Measurements from ENCODE around the gene PSMD1.

The PSMD1 gene

GRCh38 chr2:231212329-231212845 is 155.7 kb downstream of the PSMD1 start:
- no peaks in the 10 kb centered on the region for H3K36me3 ChIP-seq
- H3K27me3 ChIP-seq = no peaks in the 10 kb centered on the region
- H3K4me3 ChIP-seq (ENCODE audit: low read depth in 1 of 2, low read length in 1 of 2) = no peak overlapping the region
- no peak for TF ChIP-seq CTCF (IDR thresholded peaks at IDR 0.05)
- no peaks in the 10 kb centered on the region for H3K4me1 ChIP-seq (ENCODE audit: control insufficient read depth in 1 of 2, insufficient read depth in 1 of 2, low read depth in 1 of 2, low read length in 1 of 2)
- no peaks in the 10 kb centered on the region for H3K9me3 ChIP-seq
- no peak overlapping the region for H3K27ac ChIP-seq

GRCh38 chr2:231213931-231214642 is 157.4 kb downstream of the PSMD1 start:
- H3K9me3 ChIP-seq = no peaks in the 10 kb centered on the region
- no peaks in the 10 kb centered on the region for H3K4me1 ChIP-seq (ENCODE audit: control insufficient read depth in 1 of 2, insufficient read depth in 1 of 2, low read depth in 1 of 2, low read length in 1 of 2)
- no peak for TF ChIP-seq CTCF (IDR thresholded peaks at IDR 0.05)
- no peaks in the 10 kb centered on the region for H3K36me3 ChIP-seq
- H3K4me3 ChIP-seq (ENCODE audit: low read depth in 1 of 2, low read length in 1 of 2) = no peak overlapping the region
- H3K27me3 ChIP-seq = no peaks in the 10 kb centered on the region
- no peak overlapping the region for H3K27ac ChIP-seq

DNA sequence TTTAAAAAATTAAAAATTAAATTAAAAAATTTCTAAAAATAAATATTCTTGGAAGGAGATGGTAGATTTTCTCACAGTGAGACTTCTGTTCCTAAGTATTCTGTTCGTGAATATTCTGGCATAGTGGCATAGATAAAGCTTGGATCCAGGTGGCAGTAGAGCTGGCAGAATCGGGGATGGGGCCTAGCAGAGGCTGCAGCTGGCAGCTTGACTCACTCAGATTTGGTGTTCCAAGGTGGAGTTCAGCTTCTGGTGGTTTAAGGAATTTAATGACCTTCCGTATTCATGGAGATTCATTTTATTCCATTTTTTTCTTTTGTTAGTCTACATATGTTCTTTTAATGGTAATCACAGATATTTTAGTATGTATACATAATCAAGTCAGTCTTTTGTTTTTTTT is 161.7 kb downstream of the PSMD1 start:
- no peaks in the 10 kb centered on the region for H3K27me3 ChIP-seq
- no peaks in the 10 kb centered on the region for H3K36me3 ChIP-seq
- no peak for TF ChIP-seq CTCF (IDR thresholded peaks at IDR 0.05)
- H3K4me3 ChIP-seq (ENCODE audit: low read depth in 1 of 2, low read length in 1 of 2) = no peak overlapping the region
- no peaks in the 10 kb centered on the region for H3K4me1 ChIP-seq (ENCODE audit: control insufficient read depth in 1 of 2, insufficient read depth in 1 of 2, low read depth in 1 of 2, low read length in 1 of 2)
- H3K9me3 ChIP-seq = no peaks in the 10 kb centered on the region
- H3K27ac ChIP-seq = no peak overlapping the region

- no peak for TF ChIP-seq CTCF (IDR thresholded peaks at IDR 0.05)
- Histone ChIP-seq H3K9me3 (no peaks in the 10 kb centered on the region), H3K4me3 (ENCODE audit: low read depth in 1 of 2, low read length in 1 of 2) (no peak overlapping the region), H3K27ac (no peak overlapping the region), H3K4me1 (ENCODE audit: control insufficient read depth in 1 of 2, insufficient read depth in 1 of 2, low read depth in 1 of 2, low read length in 1 of 2) (no peaks in the 10 kb centered on the region), H3K27me3 (no peaks in the 10 kb centered on the region), H3K36me3 (no peaks in the 10 kb centered on the region)
Measured at GRCh38 chr2:231219289-231219688, 162.6 kb downstream of the PSMD1 start.

DNA sequence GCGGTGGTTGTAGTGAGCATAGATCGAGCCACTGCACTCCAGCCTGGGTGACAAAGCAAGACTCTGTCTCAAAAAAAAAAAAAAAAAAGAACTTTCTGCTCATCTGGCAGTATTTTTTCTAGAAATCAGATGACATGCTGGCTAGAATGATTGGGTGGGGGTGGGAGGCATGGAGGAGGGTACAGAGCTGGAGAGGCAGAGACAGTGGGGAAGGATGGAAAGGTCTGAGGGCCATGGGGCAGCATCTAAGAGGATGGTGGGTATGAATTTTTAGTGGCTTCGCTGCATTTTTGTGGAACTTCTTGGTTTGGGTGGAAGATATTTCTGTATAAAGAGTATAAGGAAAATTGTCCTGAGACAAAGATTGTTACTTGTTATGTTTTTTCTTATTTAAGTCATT is 165.1 kb downstream of the PSMD1 start:
- H3K4me3 ChIP-seq (ENCODE audit: low read depth in 1 of 2, low read length in 1 of 2) = no peak overlapping the region
- H3K4me1 ChIP-seq (ENCODE audit: control insufficient read depth in 1 of 2, insufficient read depth in 1 of 2, low read depth in 1 of 2, low read length in 1 of 2) = no peaks in the 10 kb centered on the region
- no peaks in the 10 kb centered on the region for H3K36me3 ChIP-seq
- H3K27me3 ChIP-seq = no peaks in the 10 kb centered on the region
- no peaks in the 10 kb centered on the region for H3K9me3 ChIP-seq
- TF ChIP-seq CTCF (IDR thresholded peaks at IDR 0.05) = no peak
- H3K27ac ChIP-seq = no peak overlapping the region
